Measurements from ENCODE around the gene PAM.

PAM gene

DNA sequence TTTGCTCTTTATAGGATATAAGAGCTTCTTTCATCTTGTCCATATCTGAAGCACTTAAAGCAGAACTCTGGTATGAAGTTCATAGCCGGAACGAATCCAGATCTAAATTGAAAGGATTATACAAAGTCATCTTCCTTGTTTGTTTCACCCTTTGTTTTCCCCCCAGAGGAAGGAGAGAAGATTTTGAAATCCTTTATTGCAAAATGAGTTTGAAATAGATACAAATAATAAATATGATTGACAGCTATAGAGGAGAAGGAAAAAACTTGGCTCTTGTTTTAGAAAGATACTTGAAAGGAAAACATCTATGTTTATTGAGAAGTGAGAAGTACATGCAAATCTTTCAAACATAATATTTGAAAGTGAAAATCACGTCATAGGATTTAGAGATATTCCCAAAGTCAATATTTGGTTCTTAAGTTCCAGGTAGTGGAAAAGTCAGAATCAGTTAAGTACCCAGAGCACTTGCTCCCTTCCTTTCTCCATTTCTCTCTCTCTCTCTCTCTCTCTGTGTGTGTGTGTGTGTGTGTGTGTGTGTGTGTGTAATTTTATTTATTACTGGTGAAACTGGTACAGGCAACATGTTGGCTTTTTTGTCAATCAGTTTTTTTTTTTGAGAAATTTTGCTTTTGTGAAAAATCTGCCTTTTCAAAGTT, 27.2 kb downstream of the PAM start:
- peak; percentile 8 to 41 for DNase-seq

DNA sequence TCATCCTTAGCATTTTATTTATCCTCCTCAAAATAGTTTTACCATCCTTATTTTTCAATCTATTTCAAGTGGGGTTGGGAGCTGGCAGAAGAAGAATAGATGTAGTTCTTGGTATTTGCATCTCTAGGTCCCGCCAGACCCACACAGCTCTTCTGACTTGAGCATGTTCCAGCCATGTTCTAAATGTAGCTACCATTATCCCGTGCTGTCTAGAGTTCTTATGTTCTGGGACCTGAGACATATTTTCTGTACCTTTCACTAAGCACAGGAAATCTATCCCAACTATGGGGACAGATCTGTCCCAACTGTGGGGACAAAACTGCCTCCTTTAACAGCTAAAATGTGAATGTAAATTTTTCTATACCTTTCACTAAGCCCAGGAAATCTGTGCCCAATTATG, 32.0 kb downstream of the PAM start:
- DNase-seq: no peak

DNA sequence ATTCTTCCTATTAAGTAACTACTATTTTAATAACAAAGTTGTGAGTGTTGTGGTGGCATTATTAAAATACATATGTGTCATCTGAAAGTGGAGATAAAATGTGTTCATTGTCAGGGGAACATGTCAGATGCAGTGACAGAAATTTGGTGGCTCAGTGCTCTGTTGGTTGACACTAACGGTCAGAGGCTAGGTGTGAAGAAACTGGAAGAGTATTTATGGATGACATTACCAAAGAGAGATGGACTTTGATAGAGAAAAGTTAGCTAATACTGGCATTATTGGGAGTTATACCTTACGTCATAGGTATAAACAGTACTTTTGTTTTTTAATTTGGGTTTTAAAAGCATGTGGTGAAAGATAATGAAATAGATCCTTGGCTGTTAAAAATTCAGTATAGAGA, 33.7 kb downstream of the PAM start:
- no peak for DNase-seq

DNA sequence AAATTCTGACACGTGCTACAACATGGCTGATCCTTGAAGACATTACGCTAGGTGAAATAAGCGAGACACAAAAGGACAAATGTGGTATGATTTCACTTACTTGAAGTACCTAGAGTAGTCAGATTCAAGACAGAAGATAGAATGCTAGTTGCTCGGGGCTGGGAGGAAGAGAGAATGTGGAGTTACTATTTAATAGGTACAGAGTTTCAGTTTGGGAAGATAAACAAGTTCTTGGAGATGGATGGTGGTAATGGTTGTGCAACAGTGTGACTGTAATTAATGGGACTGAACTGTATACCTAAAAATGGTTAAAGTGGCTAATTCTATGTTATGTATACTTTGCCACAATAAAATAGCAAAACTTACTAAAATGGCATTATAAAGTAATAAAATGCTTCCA, 34.4 kb downstream of the PAM start:
- DNase-seq: no peak

DNA sequence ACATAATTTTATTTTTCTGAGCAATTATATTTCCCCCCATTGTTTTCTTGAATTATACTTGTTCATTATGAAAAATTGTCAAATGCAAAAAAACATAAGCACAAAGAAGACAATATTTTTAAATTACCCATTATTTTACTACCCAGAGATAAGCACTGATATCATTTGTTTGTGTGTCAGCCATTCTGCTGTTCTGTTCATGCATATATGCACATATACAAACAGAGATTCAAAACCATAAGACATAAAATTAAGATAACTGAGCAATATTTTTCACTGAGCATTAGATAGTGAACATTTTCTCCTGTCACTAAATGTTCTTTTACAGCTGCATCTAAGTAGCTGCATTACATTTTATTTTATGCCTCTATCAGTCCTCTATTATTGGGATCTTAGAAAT, 35.6 kb downstream of the PAM start:
- DNase-seq: no peak

DNA sequence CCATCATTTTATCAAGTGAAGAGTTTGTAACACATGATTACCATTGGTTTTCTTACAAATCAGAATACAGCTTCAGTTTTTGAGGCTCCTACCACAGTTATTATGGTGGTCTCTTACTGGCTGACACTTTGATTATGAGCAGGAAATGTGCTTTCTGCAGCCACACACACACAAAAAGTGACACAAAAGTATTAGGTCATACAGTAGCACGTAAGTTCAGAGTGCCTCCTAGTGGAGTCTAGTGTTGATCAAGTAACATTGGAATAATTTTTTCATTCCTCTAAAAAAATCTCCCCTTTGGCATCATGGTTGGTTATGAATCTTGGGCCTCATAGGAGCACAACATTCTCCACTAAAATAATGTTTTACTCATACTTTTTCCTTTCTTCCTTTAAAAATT, 37.6 kb downstream of the PAM start:
- peak in 1 of 2 experiments; percentile 20 for DNase-seq

DNA sequence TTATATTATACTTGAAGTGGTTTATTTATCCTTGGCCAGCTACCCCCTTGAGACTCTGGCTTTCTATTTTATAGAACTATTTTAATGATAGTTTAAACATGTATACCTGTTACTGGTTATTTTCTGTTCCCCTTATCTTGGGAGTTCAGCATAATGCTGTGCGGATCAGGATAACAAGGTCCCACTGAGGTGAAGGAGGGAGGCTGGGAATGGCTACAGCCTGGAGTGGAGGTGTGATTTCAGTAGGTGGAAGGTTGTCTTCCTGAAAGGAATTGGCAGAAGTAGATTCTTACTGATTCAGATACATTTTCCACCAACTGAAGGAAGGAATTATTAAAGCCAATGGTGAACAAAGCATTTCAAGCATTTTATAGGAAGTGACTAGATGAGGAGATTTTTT, 38.9 kb downstream of the PAM start:
- DNase-seq: no peak

DNA sequence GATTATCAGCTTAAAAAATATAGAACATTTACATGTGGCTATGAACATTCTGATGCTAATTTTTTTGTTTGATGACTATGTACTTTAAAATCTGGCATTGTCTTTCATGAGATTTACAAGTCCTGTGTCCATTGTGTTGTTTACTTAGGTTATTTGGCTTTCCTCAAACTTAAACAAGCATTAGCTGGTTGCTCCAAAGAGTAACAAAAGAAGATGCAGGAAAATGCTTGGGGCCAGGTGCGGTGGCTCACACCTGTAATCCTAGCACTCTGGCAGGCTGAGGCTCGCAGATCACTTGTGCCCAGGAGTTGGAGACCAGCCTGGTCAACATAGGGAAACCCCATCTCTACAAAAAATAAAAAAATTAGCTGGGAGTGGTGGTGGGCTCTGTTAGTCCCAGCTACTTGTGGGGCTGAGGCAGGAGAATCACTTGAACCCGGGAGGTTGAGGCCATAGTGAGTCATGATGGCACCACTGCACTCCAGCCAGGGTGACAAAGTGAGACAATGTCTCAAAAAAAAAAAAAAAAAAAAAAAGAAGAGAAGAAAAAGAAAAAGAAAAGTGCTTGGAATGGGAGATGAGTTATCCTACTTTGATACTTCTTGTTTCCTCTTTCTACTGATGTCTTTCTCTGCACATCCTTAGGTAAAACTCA, 39.7 kb downstream of the PAM start:
- no peak for DNase-seq

DNA sequence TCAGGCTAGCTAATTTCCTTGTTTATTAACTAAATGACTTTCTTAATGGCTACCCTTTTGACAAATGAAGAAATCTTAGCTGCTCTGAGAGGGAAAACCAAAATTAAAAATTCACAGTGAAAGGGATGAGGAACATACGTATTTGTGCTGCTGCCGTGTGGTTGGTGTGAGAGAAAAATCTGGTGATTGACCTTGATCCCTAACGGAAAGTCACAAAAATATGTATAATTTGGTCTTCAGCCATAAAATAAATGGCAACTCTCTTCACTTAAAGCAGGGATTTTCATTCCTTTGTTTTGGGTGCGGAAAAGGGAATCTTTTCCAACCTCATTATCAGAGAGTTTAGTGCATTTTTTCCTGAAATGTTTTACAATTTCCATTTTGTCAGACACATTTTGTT, 40.4 kb downstream of the PAM start:
- no peak for DNase-seq

DNA sequence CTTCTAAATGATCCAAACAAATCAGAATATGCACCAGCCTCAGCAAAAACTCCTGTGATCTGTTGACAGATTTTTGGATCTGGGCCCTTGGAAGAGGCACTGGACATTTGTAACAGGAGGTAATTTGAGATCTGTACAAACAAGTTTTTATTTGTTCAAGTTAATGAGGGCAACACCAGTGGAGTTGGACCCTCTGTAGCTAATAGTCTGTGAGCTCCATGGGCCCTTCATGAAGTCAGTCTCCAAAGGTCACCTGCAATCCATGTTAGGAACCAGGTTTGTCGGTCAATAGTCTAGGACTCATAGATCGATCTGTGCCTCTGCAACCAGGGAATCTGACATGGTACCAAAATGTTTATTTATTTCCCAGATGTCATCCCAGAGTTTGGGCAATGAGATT, 40.9 kb downstream of the PAM start:
- DNase-seq: no peak

DNA sequence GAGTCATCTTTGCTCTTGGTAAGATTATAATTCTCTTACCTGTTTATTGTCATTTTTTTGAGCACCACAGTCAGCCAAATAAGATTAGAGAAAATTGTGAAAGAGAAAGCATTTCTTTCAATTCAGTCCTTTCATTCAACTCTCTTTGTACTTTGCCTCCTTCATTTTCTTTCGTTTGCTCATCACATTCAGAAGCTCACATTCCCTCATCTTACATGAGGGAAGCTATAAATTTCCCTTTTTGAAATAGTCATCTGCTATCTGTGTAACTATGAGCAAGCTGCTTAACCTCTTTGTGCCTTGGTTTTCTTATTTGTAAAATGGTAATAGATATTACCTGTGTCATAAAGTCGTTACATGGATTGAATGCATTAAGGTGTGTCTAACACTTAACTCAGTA, 41.4 kb downstream of the PAM start:
- no peak for DNase-seq

DNA sequence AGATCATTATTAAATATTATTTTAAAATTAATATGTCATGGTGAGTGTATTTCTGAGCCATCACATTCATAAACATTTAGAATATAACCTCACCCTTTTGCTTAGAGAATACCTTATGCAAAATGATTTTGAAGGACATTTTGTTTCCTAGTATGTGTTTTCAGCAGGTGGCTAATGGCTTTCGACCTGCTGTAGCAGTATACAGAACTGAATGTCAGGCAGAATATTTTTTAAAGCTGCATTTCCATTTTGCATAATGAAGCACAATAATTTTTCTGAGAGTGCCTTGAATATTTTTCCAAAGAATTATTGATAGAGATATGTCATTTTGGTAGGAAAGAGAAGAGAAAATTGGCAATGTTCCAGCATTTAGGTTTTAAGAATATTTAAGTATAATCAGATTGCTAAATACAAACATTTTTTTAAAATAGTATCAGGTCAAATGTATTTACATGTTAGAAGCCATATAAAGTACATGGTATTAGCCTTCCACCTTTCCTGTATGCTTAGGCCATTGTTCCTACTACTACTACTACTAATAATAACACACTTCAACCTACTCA, 42.3 kb downstream of the PAM start:
- DNase-seq: no peak

DNA sequence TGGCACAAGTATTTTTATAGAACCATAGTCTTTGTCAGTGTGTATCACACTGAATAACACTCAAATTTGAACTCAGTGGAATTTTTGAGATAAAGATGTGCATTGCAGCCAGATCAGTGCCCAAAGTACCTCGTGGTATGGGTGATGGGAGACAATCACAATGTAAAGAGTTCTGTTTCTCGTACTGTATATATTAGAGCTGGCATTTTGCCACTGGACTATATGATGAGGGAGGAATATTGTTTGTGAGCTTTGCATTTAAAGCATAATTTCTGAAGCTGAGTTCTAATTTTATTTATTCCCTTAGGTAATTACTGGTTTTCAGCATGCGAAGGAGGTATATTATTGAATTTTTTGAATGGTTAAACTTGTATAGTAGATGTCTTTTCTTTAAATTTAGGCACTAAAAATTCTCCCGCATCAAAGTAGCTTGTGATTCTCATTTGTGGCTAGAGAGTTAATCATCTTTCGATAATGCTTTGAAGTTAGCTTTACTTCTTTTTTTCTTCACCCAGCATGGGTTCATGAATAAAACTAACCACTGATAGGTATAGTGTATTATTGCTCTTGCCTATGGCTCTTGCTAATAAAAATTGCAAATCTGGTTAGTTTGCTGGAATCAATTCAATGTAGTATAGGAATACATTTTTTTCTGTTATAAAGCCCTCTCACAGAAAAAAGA, 43.1 kb downstream of the PAM start:
- no peak for DNase-seq

DNA sequence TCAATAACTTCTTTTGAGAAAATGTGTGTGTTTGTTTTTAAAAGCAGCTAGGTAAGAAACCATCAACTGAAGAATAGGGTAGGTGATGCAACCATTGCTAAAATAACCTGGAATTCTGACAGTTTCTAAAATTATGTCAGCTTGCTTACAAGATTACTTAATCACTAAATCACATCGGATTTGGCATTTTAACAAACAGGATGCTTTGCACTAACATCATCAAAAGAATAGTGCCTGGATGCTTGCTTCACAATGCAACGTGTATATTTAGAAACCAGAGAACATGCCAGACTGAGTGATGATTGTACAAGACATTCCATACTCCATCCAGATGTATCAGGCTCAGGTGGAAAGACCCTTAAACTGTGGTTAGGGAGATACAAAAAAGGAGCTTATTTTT, 43.9 kb downstream of the PAM start:
- no peak for DNase-seq

DNA sequence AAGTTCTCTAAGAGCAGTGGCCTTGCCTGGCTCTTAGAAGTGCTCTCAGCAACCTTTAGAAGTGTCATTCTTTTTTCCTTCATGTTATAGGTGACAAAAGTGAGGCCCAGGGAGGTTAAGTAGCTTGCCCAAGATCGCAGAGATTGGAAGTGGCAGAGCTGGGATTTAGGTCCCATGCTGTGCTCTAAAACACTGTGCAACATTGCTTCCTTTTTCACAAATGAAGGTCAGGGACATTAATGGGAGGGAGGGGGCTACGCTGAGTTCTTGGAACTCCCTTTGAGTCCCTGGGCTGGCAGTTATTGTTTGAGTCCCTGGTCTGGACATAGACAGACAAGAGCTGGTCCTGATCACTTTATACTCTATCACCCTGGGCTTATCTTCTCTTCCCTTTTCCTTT, 45.3 kb downstream of the PAM start:
- DNase-seq: no peak

DNA sequence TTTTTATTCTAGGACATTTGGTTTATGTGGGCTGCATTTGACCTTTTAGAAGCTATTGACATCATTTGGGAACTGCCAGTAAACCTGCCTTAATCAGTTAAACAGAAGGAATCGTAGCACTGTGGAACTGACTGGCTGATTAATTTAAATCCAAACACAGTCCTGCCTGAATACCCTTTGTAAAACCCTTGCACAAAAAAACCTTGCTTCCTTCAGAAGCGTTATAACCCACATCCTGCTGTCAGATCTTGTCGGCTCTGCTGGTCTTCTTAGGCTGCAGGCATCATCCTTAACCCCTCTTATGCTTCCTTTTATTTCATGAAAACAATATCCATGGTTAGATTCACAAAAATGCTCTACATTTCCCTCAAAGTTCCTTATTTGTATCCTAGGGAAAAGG, 46.3 kb downstream of the PAM start:
- peak; percentile 78 to 82 for DNase-seq

DNA sequence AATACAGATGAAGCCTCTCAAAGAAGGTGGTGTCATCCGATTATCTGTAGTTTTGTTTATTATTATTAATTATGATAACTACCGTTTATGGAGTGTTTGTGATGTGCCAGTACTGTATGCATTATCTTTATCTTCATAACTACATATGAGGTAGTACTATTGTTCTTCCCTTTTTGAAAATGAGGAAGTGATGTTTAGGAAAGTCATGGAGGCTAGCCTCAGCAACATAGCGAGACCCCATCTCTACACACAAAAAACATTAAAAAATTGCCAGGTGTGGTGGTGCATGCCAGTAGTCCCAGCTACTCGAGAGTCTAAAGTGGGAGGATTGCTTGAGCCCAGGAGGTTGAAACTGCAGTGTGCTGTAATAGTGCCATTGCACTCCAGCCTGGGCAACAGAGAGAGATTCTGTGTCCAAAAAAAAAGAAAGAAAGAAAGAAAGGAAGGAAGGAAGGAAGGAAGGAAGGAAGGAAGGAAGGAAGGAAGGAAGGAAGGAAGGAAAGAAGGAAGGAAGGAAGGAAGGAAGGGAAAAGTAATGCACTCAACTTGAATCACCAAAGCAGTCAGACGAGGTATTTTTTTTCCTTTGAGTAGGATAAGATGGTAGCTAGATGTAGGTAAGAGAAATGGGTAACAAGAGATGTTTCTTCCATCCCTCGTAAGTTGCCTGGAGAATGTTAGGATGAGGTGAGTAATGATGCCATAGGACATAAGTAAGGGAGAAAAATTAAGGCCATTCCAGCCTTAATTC, 47.8 kb downstream of the PAM start:
- DNase-seq: peak; percentile 39 to 49

DNA sequence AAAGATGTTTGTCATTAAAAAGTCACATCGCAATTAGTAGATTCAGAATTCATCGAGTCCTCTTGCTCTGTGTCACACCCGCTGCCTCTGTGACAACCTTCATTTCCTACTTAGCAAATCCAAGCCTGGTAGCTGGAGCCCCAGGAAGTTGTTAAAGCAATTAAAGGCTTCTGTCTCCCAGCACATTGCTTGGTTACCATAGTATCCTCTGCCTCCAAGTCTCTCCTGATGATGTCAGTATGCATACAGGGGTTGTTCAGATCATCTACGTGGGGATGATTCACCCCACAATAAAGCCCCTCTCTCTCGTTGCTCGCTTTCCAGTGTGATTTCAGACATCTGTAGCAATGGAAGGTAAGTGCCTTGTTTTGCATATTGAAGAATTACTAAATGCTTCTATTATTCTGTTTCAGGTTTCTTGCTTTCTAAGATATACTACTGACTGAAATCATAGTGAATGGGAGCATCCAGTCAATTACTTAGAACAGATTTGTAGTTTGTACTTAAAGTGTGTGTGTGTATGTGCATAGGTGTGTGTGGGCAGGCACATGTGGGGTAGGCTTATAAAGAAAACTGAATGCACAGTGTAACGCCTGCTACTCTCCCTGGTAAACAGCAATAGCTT, 52.9 kb downstream of the PAM start:
- DNase-seq: no peak

DNA sequence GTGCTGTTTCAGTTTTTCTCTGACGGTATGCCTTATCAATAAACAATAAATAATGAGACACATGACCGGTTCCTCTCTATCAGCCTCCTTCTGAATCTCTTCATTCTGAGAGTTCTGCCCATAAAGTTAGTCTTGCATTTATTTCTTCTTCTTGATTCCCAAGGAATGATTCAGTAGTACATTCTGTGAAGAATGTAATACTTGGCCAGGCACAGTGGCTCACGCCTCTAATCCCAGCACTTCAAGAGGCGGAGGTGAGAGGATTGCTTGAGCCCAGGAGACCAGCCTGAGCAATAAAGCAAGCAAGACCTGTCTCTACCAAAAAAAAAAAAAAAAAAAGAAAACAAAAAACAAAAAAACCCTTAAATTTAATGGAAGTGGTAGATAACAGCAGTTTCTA, 53.9 kb downstream of the PAM start:
- DNase-seq: no peak

DNA sequence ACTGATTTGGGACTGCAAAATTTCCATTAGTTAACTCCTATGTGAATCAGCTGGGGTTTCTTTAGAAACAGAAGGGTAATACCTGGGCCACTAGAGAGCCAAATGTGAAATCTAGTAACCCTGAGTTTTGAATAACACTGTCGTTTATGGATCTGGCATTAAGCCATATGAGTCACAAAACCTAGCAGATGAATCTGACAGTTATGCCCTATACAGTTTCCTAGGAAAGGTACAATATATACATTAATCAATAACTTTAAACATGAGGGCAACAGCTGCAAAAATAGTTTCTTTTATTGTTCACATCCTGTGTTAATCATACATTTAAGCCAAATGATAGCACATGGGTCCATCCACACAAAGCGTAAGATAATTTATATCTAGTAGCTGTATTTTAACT, 56.9 kb downstream of the PAM start:
- DNase-seq: no peak

DNA sequence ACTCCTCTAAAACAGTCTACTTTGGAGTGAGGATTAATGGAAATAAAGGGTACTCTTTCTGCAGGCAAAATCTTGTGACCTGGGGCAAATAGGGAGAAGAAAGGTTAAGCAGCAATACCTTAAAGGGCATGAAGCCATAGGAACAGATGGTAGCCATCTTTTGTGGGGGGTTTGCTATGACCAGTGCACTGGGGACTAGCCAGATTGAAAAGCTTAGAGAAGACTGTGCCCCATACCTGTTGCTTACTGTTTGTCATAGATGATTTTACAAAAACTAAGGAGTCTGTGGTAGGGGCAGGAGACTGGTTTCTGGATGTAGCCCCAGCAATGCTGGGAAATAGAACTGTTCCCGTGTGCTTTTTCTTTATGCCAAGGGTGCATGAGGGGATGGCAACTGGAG, 58.6 kb downstream of the PAM start:
- no peak for DNase-seq

DNA sequence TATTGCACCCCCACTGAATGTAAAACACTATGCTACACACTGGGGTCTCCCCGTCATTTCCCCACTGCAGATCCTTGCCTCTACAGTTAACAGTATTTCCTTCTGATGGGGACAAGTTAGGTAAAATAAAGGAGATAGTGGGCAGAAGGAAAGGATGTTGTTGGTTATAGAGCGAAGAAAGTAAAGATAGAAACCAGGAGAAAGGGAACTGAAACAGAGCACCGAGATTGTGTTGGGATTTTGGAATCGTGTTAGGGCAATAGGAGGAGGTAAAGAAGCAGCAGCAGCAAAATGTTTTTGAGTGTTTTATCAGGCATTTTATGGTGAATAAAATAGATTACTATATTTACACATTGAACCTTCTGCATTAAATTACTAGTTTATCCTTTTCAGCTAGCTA, 60.0 kb downstream of the PAM start:
- no peak for DNase-seq
